MCF 10A (cell line): ENCODE results near the gene GSK3A. TPM values are rescaled to one million over a fixed set of nuclear protein-coding genes. Genes with fewer than 3 reads are reported as not detected.
A peak's percentile ranks its signal among the peaks of the same experiment; 100 is the strongest.

ENCODE experiments used
- BruUV-seq: library from RNA; stranded (reverse); fragments of 400-500 nt; replicated peaks from 2 replicates; lab custom pipeline; 2021; lab: Mats Ljungman, UMichigan
- CTCF ChIA-PET: fragments of 300-600 bp; sonication (Branson Sonifier 250); formaldehyde crosslinking; extraction: SDS; loops from one replicate; lab custom pipeline; 2021; ENCODE audit warnings: antibody characterized with exemption, inconsistent platforms; lab: Yijun Ruan, JAX
- POLR2A ChIA-PET: fragments of 300-600, 350-650 bp; sonication (Branson Sonifier 250); formaldehyde crosslinking; extraction: SDS; loops from one replicate; lab custom pipeline; 2020; ENCODE audit warnings: antibody characterized with exemption, inconsistent platforms; lab: Yijun Ruan, JAX
- DNase-seq: peaks from one replicate; pipeline ENCODE4 v3.0.0-alpha.2; 2018; ENCODE audit not compliant: unreplicated experiment
- H3K27ac Mint-ChIP-seq: one replicate; pipeline ENCODE4 v1.8.0; 2022; ENCODE audit warnings: mild to moderate bottlenecking, low read depth, mixed read lengths; ENCODE audit not compliant: unreplicated experiment
- H3K27me3 Mint-ChIP-seq: one replicate; pipeline ENCODE4 v1.8.0; 2022; ENCODE audit warnings: mixed read lengths; ENCODE audit not compliant: insufficient read depth, unreplicated experiment
- H3K36me3 Mint-ChIP-seq: one replicate; pipeline ENCODE4 v1.8.0; 2022; ENCODE audit warnings: mild to moderate bottlenecking, moderate library complexity, mixed read lengths; ENCODE audit not compliant: insufficient read depth, unreplicated experiment
- H3K4me1 Mint-ChIP-seq: one replicate; pipeline ENCODE4 v1.8.0; 2022; ENCODE audit warnings: mixed read lengths; ENCODE audit not compliant: insufficient read depth, unreplicated experiment
- H3K4me3 Mint-ChIP-seq: one replicate; pipeline ENCODE4 v1.8.0; 2022; ENCODE audit warnings: mild to moderate bottlenecking, moderate library complexity, mixed read lengths; ENCODE audit not compliant: unreplicated experiment
- H3K9me3 Mint-ChIP-seq: one replicate; pipeline ENCODE4 v1.8.0; 2022; ENCODE audit warnings: mixed read lengths; ENCODE audit not compliant: unreplicated experiment
- CTCF ChIP-seq: fragments of 200-600 bp; IDR thresholded peaks from one replicate; pipeline ENCODE4 v1.8.0; 2022; ENCODE audit warnings: antibody characterized with exemption, mild to moderate bottlenecking; ENCODE audit not compliant: unreplicated experiment
- intact Hi-C: fragments of 100-400 bp; cut with micrococcal nuclease; formaldehyde crosslinking; loops from 2 replicates; pipeline ENCODE4 v1.14.1; 2022
- total RNA-seq: library from RNA; stranded (reverse); gene quantifications from 2 replicates; pipeline ENCODE4 v1.2.3, GENCODE V29; 2022

Gene GSK3A
- total RNA-seq, 1 experiment from 2014 or later, result 53.5 TPM

DNA sequence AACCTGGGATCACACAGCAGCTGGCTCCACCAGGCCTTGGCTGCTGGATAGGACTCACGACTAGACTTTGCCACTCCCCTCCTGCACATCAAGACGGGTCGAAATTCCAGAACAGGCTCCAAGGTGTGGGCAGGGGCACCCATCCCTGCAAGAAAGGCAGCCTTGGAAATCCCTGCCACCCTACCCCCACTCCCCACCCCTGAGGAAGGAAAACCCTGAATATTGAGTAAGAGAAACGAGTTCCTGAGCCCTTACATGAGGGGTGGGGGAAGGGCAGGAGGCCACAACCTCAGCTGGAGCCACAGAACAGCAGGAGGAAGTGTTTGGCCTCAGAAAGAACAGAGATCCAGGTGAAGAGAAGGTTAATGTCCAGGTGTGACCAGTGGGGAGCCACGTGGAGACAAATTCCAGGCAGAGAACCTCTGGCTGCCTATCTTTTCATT, 45.0 kb downstream of the GSK3A start:
- ChIA-PET POLR2A (interaction anchor here (3.7 kb wide), 1 partner anchor 19 kb away, joined by 17 read pairs; the partner anchor contains the start of gene DEDD2), CTCF (interaction anchor here (0.6 to 1.2 kb wide), 4 partner anchors 12 to 396 kb away, joined by 3 to 5 read pairs (median 4); no protein-coding TSS in a partner anchor)
- Mint-ChIP-seq H3K27ac (no peak overlapping the region), H3K36me3 (peaks cover 46% of the 10 kb centered on the region), H3K9me3 (peaks cover 11% of the 10 kb centered on the region), H3K27me3 (no peaks in the 10 kb centered on the region), H3K4me1 (peaks cover 30% of the 10 kb centered on the region), H3K4me3 (no peak overlapping the region)
- intact Hi-C loops, result no loop called here
- BruUV-seq, result no TSS peak
- no peak for TF ChIP-seq CTCF
- peak; percentile 34 for DNase-seq

DNA sequence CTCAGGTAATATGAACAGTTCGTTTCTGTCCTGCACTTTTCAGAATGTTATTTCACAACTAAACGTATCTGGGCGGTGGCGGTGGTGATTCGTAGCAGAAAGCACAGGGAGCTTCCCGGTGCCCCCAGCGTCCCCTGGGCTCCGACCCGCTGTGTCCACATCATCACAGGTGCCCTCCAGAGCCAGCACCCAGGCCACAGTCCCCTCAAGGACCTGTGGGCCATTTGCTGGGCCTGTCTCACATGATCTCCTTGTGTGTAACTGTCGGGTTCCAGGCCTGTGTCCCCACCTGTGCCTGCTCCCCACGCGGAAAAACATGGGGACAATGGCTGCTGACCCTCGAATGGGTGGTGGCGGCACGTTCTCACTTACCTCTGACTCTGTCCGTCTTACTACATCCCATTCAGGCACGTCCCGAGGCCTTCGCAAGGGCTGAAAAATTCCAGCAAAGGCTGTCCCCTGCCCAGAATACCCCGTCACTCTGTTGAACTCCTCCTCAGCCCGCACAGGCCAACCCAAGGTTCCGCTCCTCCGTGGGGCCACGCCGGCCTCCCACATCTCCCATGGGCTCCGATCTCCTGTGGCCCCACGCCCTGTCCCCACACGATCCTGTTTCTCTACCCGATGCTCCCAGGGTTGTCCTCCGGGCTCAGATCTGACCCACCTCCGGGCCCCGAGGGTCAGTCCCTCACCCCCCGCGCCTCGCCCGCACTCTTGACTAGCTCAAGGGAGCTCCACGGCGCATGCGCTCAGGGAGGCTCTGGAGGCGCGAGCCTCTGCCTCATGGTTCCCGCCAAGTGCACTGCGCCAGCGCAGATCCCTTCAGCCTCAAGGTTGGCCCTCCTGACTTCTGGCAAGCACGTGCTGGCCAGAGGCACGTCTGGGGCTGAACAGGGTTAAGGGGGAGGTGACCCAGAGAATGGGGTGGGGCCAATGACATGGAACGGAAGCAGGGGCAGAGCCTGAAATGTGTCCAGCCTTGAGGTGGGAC, 46.1 kb downstream of the GSK3A start:
- ChIA-PET CTCF (no interaction called here), POLR2A (no interaction called here)
- Mint-ChIP-seq H3K27me3 (no peaks in the 10 kb centered on the region), H3K27ac (no peak overlapping the region), H3K4me3 (no peak overlapping the region), H3K4me1 (peaks cover 40% of the 10 kb centered on the region), H3K36me3 (peaks cover 37% of the 10 kb centered on the region), H3K9me3 (peaks cover 11% of the 10 kb centered on the region)
- TF ChIP-seq CTCF, result no peak
- intact Hi-C loops, result no loop called here
- no peak for DNase-seq
- no TSS peak for BruUV-seq

- peaks cover 11% of the 10 kb centered on the region for H3K9me3 Mint-ChIP-seq
- H3K27ac Mint-ChIP-seq, result no peak overlapping the region
- no peak overlapping the region for H3K4me3 Mint-ChIP-seq
- TF ChIP-seq CTCF, result no peak
- no peak for DNase-seq
- intact Hi-C loops, result no loop called here
- ChIA-PET CTCF (no interaction called here), POLR2A (interaction anchor here (1.1 kb wide), 1 partner anchor 26 kb away, joined by 3 read pairs; the partner anchor contains the start of gene ZNF526)
- BruUV-seq, result no TSS peak
- peaks cover 29% of the 10 kb centered on the region for H3K36me3 Mint-ChIP-seq
- peaks cover 34% of the 10 kb centered on the region for H3K4me1 Mint-ChIP-seq
- no peaks in the 10 kb centered on the region for H3K27me3 Mint-ChIP-seq
Observed at GRCh38 chr19:42193706-42194105, 48.7 kb downstream of the GSK3A start.

DNA sequence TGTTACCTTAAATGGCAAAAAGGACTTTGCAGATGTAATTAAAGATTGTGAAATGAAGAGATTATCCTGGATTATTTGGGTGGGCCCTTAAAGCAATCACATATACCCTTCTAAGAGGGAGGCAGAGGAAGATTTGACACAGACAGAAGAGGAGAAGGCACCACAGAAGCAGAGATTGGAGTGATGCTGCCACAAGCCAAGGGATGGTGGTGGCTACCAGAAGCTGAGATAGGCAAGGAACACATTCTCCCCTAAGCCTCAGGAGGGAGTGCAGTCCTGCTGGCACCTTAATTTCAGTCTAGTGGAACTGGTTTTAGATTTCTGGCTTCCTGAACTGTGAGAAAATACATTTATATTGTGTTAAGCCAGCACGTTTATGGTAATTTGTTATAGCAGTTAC, 49.1 kb downstream of the GSK3A start:
- Mint-ChIP-seq H3K27me3 (no peaks in the 10 kb centered on the region), H3K36me3 (peaks cover 25% of the 10 kb centered on the region), H3K4me1 (peaks cover 31% of the 10 kb centered on the region), H3K9me3 (peaks cover 11% of the 10 kb centered on the region), H3K27ac (no peak overlapping the region), H3K4me3 (no peak overlapping the region)
- ChIA-PET CTCF (no interaction called here), POLR2A (interaction anchor here (1.1 kb wide), 1 partner anchor 26 kb away, joined by 3 read pairs; the partner anchor contains the start of gene ZNF526)
- no TSS peak for BruUV-seq
- intact Hi-C loops, result no loop called here
- DNase-seq, result no peak
- TF ChIP-seq CTCF, result no peak
